NCI-H1694 (cell line): ENCODE data around the gene EBF4.
"Not testable (repeated sequence)": the region's sequence is repeated elsewhere in the genome, so short reads cannot be mapped to it uniquely, and the experiment has no call there.

ENCODE experiments used
- DNase-seq: peaks from one replicate; lab custom pipeline; 2025; lab: John Stamatoyannopoulos, UW

EBF4 gene

GRCh38 chr20:2759143-2759542 is 66.6 kb downstream of the EBF4 start:
- DNase-seq, result no peak

GRCh38 chr20:2759603-2760296 is 67.2 kb downstream of the EBF4 start:
- no peak for DNase-seq

- DNase-seq, result no peak
Measured at GRCh38 chr20:2760297-2760951, 67.8 kb downstream of the EBF4 start.

GRCh38 chr20:2760952-2761305 is 68.3 kb downstream of the EBF4 start:
- no peak for DNase-seq

- DNase-seq, result no peak
Measured at GRCh38 chr20:2761885-2762284, 69.3 kb downstream of the EBF4 start.

GRCh38 chr20:2762578-2763131 is 70.1 kb downstream of the EBF4 start:
- DNase-seq, result no peak

GRCh38 chr20:2763186-2763585 is 70.6 kb downstream of the EBF4 start:
- DNase-seq, result no peak

GRCh38 chr20:2767768-2768631 is 75.4 kb downstream of the EBF4 start:
- DNase-seq, result no peak

- no peak for DNase-seq
Measured at GRCh38 chr20:2768632-2769015, 76.0 kb downstream of the EBF4 start.

- DNase-seq, result not testable (repeated sequence)
Measured at GRCh38 chr20:2770091-2770490, 77.5 kb downstream of the EBF4 start.

- no peak for DNase-seq
Measured at GRCh38 chr20:2771631-2772080, 79.1 kb downstream of the EBF4 start.

GRCh38 chr20:2773812-2774211 is 81.2 kb downstream of the EBF4 start:
- DNase-seq, result no peak

GRCh38 chr20:2775139-2775538 is 82.6 kb downstream of the EBF4 start:
- no peak for DNase-seq

GRCh38 chr20:2778602-2779321 is 86.2 kb downstream of the EBF4 start:
- no peak for DNase-seq

GRCh38 chr20:2780948-2781347 is 88.4 kb downstream of the EBF4 start:
- DNase-seq, result no peak

GRCh38 chr20:2783908-2784566 is 91.5 kb downstream of the EBF4 start:
- DNase-seq, result no peak

- DNase-seq, result no peak
Measured at GRCh38 chr20:2793471-2793870, 100.9 kb downstream of the EBF4 start.

- DNase-seq, result no peak
Measured at GRCh38 chr20:2794202-2794748, 101.7 kb downstream of the EBF4 start.

- DNase-seq, result no peak
Measured at GRCh38 chr20:2794866-2795447, 102.4 kb downstream of the EBF4 start.

GRCh38 chr20:2795451-2795850 is 102.9 kb downstream of the EBF4 start:
- DNase-seq, result no peak
